GM18520 (cell line): ENCODE measurements around the gene LSM14A.
A peak's percentile ranks its signal among the peaks of the same experiment; 100 is the strongest.
"Not testable (repeated sequence)": the region's sequence is repeated elsewhere in the genome, so short reads cannot be mapped to it uniquely, and the experiment has no call there.

Source experiments
- ATAC-seq: cut with Tn5 transposase; IDR thresholded peaks from one replicate; pipeline ENCODE4 v1.9.1; 2021; ENCODE audit not compliant: unreplicated experiment

The LSM14A gene

GRCh38 chr19:34171877-34172660 is at the start of gene LSM14A:
Gene LSM14A (plus strand): TSS chr19:34172504. CDS start chr19:34172643, 139 bp downstream.
- peak; percentile 66 for ATAC-seq

DNA sequence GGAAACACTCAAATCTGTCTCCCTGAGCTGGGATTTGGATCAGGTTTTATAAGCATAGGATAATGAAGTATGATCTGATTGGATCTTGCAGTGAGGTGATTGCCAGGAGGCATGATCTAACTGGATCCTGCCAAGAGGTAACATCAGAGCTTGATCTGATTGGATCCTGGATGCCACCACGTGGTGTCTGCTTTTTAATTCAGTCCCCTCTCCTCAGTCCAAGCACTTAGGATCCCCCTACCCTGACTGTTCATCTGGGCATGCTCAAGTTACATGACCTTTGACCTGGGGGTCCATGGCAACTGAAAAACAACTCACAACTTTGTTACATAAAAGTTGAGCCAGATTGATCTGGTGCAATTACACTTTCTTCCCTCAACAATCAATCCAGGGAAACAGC is 47.5 kb upstream of the LSM14A start:
- no peak for ATAC-seq

GRCh38 chr19:34126966-34127365 is 45.3 kb upstream of the LSM14A start:
- no peak for ATAC-seq

- ATAC-seq, result no peak
These were observed 44.6 kb upstream of the LSM14A start for GRCh38 chr19:34127684-34128189.

DNA sequence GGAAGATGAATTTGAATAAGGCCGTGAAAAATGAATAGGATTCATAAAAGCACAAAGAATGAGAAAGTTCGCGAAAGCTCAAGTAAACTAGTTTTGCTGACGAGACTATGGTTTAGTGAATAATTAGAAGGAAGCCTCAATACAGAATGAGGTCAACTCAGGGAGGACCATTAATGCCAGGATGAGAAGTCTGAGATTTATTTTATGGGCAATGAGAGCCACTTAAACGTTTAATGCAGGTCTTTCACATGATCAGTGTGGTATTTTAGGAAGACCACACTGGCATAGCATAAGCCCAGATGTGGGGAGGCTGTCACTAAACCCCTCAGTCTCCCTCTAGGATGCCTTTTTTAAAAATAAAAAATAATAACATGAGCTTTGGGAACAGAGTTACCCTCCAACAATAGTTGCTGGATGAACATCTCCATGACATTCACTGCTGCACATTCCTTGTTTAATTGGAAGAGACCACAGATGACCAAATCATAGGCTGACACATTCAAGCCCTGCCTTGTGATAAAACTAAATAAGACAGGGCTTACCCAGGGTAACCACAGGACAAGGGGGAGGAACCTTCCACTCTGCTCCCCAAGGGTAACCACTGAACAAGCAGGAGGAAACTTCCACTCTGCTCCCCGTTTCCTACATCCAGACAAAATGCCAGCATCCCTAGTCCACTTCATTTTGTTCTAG is 43.6 kb upstream of the LSM14A start:
- no peak for ATAC-seq

- no peak for ATAC-seq
These were observed 41.2 kb upstream of the LSM14A start for GRCh38 chr19:34131100-34131499.

DNA sequence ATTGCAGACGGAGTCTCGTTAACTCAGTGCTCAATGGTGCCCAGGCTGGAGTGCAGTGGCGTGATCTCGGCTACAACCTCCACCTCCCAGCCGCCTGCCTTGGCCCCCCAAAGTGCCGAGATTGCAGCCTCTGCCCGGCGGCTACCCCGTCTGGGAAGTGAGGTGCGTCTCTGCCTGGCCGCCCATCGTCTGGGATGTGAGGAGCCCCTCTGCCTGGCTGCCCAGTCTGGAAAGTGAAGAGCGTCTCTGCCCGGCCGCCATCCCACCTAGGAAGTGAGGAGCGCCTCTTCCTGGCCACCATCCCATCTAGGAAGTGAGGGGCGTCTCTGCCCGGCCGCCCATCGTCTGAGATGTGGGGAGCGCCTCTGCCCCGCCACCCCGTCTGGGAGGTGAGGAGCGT is 40.2 kb upstream of the LSM14A start:
- ATAC-seq, result not testable (repeated sequence)

DNA sequence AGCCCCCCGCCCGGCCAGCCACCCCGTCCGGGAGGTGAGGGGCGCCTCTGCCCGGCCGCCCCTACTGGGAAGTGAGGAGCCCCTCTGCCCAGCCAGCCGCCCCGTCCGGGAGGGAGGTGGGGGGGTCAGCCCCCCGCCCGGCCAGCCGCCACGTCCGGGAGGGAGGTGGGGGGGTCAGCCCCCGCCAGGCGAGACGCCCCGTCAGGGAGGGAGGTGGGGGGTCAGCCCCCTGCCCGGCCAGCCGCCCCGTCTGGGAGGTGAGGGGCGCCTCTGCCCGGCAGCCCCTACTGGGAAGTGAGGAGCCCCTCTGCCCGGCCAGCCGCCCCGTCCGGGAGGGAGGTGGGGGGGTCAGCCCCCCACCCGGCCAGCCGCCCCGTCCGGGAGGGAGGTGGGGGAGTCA is 39.6 kb upstream of the LSM14A start:
- not testable (repeated sequence) for ATAC-seq

DNA sequence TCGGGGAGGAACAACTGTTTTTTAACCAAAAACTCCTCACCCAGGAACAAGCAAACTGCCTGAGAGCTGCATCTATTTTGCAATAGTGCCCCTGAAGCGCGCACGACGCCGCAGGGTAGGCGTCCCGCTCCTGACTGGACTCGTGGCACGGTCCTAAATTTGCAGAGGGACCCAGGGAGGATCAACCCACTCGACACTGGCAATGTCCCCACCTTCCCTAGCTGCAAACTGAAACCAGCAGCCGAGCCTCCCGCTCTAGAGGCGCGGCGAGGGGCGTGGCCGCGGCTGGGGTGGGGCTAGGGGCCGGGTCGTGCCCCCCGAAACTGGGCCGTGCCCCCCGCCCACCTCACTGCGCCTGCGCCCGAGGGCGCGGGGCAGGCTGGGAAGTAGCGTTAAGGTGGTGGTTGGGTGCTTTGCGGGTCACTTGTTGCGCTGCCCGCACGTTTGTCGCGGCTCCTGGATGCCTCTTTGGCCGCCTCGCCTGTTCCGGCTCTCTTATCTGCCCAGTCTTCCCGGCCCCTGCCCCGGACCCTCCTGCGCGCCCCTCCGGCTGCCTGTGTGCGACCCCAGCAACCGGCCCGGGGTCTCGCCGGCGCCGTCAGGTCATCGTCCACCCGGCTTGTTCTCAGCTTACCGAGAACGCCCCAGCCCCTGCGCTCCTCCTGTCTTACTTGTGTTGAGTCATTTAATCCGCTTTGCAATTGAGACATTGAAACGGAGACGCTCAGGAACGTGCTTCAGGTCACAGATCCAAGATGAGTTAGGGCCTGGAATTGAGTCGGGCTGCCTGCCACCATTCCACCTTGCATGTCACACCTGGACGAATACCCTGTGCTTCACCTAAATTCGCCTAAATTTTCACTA is 37.9 kb upstream of the LSM14A start:
- peak; percentile 82 for ATAC-seq

DNA sequence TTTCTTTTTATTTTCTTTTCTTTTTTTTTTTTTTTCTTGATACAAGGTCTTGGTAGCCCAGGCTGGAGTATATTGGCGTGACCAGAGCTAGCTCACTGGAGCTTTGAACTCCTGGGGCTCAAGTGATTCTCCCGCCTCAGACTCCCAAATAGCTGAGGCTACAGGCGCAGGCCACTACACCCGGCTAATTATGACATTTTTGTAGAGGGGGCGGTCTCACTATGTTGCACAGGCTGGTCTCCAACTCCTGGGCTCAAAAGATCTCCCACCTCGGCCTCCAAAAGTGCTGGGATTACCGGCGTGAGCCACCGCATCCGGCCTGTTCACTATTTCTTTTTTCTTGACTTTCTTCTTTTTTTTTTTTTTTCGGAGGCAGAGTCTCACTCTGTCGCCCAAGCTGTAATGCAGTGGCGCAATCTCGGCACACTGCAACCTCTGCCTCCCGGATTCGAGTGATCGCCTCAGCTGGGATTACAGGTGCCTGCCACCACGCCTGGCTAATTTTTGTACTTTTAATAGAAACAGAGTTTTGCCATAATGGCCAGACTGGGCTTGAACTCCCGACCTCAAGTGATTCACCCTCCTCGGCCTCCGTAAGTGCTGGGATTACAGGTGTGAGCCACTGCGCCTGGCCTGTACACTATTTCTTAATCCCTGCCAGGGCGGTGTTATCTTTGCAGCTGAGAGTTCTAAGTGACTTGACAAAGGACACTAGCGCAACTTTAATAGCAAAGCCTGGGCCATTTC is 37.1 kb upstream of the LSM14A start:
- no peak for ATAC-seq

DNA sequence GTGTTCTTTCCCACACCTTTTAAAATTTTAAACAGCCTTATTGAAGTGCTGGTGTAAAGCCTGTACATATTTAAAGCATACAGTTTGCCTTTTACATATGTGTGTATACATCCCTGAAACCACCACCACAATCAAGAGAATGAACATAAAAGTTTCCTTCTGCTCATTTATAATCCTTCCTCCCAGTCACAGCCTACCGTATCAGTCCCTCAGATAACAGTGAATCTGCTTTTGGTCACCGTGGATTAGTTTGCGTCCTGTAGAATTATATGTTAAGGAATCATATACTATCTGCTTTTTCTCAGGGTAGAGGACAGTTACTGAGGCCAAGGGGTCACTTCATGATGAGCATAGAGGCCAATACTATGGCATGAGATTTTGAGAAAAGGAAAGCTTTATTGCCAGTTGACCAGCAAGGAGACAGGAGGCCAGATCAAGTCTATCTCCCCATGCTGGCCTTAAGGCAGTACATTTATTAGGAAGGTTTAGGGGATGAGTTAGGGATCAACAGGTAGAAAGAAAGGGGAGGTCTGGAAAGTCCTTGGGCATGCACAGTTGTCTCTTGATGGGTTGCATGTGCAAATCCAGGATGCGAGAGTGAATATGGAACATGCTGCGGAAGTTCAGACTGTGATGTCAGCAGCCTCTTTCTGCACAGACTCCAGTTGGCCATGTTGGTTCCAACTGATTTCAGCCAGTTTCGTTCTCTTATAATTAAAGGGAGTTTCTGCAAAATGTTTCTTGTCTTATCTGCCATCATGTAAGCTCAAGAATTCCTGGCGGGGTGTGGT is 36.3 kb upstream of the LSM14A start:
- no peak for ATAC-seq

GRCh38 chr19:34141025-34141424 is 31.3 kb upstream of the LSM14A start:
- ATAC-seq, result no peak

DNA sequence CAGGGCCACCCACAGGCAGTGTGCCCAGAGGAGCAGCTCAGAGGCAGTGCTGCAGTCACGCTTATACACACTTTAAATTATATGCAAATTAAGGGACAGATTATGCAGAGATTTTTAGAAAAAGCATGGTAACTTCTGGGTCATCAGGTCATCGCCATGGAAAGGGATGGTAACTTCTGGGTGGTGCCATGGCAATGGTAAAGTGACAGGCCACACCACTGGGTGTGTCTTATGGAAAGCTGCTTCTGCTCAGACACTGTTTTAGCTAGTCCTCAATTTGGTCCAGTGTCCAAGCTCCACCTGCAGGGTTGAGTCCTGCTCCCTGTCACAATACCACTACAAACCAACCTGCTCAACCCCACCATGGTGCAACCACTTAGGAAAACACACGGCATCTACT is 29.9 kb upstream of the LSM14A start:
- ATAC-seq, result no peak

GRCh38 chr19:34145741-34146202 is 26.5 kb upstream of the LSM14A start:
- no peak for ATAC-seq

DNA sequence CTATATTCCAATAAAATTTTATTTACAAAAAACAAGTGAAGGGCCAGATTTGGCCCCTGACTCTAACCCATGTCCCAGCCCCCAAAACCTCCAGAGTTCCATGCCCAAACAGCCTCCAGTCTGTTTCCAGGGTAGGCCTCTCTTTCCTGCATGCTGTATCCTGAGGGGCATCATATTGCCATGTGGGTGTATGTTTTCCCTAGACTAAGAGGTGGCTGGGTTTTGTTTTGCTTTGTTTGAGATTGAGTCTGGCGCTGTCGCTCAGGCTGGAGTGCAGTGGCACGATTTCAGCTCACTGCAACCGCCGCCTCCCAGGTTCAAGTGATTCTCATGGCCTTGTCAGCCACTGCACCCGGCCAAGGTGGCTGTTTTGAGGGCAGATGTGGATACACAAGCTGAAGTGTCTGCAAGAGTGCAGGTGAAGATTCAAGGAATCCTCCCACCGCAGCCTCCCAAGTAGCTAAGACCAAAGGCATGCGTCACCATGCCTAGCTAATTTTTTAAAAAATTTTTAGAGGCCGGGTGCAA is 23.6 kb upstream of the LSM14A start:
- no peak for ATAC-seq

DNA sequence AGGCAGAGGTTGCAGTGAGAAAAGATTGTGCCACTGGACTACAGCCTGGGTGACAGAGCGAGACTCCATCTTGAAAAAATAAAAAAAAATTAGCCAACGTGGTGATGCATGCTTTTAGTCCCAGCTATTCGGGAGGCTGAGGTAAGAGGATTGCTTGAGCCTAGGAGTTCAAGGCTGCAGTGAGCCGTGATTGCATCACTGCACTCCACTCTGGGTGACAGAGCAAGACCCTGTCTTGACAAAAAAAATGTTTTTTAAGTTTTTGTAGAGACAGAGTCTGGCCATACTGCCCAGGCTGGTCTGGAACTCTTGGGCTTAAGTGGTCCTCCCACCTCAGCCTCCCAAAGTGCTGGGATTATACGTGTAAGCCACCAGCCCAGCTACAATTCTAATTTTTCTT is 22.4 kb upstream of the LSM14A start:
- ATAC-seq, result no peak

DNA sequence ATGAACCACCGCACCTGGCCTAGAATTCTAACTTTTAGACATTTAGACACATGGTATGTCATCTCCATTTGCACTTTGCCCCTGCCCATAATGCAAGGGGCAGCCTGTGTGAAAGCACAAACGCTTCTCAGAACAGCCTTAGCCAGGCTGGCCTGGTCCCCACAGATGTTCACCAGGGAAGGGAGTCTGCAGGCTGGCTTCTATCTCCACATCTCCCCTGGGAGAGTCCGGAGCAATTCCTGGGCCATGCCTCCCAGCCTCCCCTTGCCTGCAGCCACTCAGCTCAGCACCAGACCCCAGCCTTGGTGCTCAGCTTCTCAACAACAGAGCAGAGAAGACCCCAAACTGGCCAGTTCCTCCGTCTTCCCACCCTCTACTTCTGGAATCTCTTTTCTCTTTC is 21.7 kb upstream of the LSM14A start:
- ATAC-seq, result no peak

DNA sequence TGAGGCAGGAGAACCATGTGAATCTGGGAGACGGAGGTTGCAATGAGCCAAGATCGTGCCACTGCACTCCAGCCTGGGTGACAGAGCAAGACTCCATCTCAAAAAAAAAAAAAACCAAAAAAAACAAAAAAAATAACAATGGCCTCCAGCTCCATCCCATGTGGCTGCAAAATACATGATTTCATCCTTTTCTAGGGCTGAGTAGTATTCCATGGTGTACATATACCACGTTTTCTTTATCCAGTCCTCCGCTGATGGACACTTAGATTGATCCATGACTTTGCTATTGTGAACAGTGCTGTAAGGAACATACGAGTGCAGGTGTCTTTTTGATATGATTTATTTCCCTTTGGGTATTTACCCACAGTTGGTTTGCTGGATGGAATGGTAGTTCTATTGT is 20.9 kb upstream of the LSM14A start:
- no peak for ATAC-seq

- no peak for ATAC-seq
These were observed 17.9 kb upstream of the LSM14A start for GRCh38 chr19:34154401-34154800.

DNA sequence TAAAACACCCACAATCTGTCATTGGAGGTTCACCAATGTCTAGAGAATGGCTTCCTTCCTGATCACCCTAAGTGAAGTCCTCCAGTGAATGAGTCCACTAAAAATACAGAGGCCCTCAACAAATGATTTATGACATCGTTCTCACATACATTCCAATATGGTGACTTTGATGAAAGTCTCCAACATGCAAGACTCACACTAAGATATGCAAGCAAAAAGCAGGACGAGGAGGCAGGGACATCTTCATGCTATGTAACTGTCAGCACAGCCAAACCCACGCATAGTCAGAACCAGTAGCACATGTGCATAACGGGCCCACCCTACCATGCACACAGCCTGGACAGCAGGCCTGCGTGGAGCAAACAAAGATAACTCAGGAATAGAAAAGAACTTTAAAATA is 16.6 kb upstream of the LSM14A start:
- ATAC-seq, result no peak
